Kidney (tissue), 14 donors: Measurements from ENCODE around the gene CRYAB. TPM values are rescaled to one million over a fixed set of nuclear protein-coding genes. Genes with fewer than 3 reads are reported as not detected.
A peak's percentile ranks its signal among the peaks of the same experiment; 100 is the strongest.

Experiments used
- DNase-seq, 5 donors: peaks; one replicate each; pipeline ENCODE4 v3.0.0-alpha.2; 2013 to 2020
- FAIRE-seq: peaks from 2 replicates; lab custom pipeline; 2012; peaks lifted over from hg19 to GRCh38; lab: Jason Lieb, UNC
- H3K27ac ChIP-seq, 2 donors: one replicate each; pipeline ENCODE4 v1.7.0; 2013; ENCODE audit warnings: low read depth in 2 of 2, low read length in 2 of 2, inconsistent platforms in 1 of 2
- H3K27me3 ChIP-seq: one replicate; pipeline ENCODE4 v1.7.1; 2013; ENCODE audit warnings: low read length, inconsistent platforms; ENCODE audit not compliant: control insufficient read depth, insufficient read depth
- H3K36me3 ChIP-seq, 3 donors: one replicate each; pipeline versions ENCODE4 v1.7.0 to v1.7.1; 2013; ENCODE audit warnings: low read length in 3 of 3, control low read depth in 1 of 3, inconsistent platforms in 1 of 3; ENCODE audit not compliant: insufficient read depth in 3 of 3, control insufficient read depth in 2 of 3
- H3K4me1 ChIP-seq, 3 donors: one replicate each; pipeline versions ENCODE4 v1.7.0 to v1.7.1; 2013; ENCODE audit warnings: low read length in 3 of 3, inconsistent platforms in 1 of 3, low read depth in 1 of 3; ENCODE audit not compliant: control insufficient read depth in 2 of 3, insufficient read depth in 2 of 3
- H3K4me3 ChIP-seq, 3 donors: one replicate each; pipeline versions ENCODE4 v1.7.0 to v1.8.1; 2013; ENCODE audit warnings: low read length in 3 of 3, control low read depth in 1 of 3, inconsistent platforms in 1 of 3
- H3K9ac ChIP-seq, 3 donors: one replicate each; pipeline versions ENCODE4 v1.7.0 to v1.7.1; 2013; ENCODE audit warnings: low read length in 3 of 3, control low read depth in 1 of 3, inconsistent platforms in 1 of 3
- H3K9me3 ChIP-seq, 3 donors: one replicate each; pipeline versions ENCODE4 v1.7.0 to v1.7.1; 2013; ENCODE audit warnings: low read length in 3 of 3, control low read depth in 1 of 3, inconsistent platforms in 1 of 3; ENCODE audit not compliant: control insufficient read depth in 2 of 3, insufficient read depth in 1 of 3
- intact Hi-C: fragments of 100-400 bp; cut with DNase I; formaldehyde crosslinking; loops from one replicate; pipeline ENCODE4 v1.11.1; 2022
- polyA plus RNA-seq: library from polyadenylated mRNA; stranded (reverse); fragments of 350-450 nt; fragmentation: Illumina TruSeq; extraction: RNeasy Lipid Tissue Mini Kit (QIAGEN cat#74804); gene quantifications from one replicate; pipeline ENCODE4 v1.2.3, GENCODE V29; 2014; ENCODE audit warnings: low read depth, low replicate concordance; ENCODE audit not compliant: insufficient read depth
- total RNA-seq: library from RNA; stranded (reverse); fragmentation: NEBNext Ultra II Directional; extraction: Animal tissue kit (Norgen Biotek cat#: 25700); gene quantifications from one replicate; pipeline ENCODE4 v1.2.1, GENCODE V29; 2021
- TF ChIP-seq, protein P1 (sequence below): IDR thresholded peaks from 3 replicates; pipeline ENCODE4 v1.5.1; 2012; ENCODE audit warnings: mild to moderate bottlenecking, moderate library complexity, borderline replicate concordance; ENCODE audit not compliant: insufficient read depth; ENCODE audit errors: extremely low read depth
- donor health status: control.
- donor health status: control.
- donor health status: control.
- donor health status: control.
- donor health status: control.
- donor health status: DM: yes; HTN: yes; CAD: no.
- donor health status: Normal renal cell carcinoma (clear cell type).

The CRYAB gene
- total and polyA plus RNA-seq, 2 donors from 2014 or later, result 1,312 to 1,857 TPM

DNA sequence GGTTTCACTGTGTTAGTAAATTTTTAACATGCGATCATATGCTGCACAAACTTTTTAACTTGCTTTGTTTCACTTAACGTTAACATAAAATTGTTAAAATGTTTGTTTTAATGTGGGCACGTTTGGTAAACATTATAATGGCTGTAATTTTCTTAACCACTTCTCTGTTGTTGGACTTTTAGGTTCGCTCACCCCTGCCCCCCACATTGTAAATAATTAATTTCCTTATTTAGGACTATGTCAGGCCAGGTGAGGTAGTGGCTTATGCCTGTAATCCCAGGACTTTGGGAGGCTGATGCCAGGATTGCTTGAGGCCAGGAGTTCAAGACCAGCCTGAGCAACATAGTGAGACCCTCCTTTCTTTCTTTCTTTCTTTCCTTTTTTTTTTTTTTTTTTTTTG lies 18.9 kb upstream of the CRYAB start:
- no peaks in the 10 kb centered on the region for H3K9me3 ChIP-seq
- H3K36me3 ChIP-seq, result peaks cover 0 to 3% (median 0%) of the 10 kb centered on the region in 3 donors
- H3K27me3 ChIP-seq, result no peaks in the 10 kb centered on the region
- no peak for FAIRE-seq
- H3K4me3 ChIP-seq, result no peak overlapping the region
- TF ChIP-seq, protein P1, sequence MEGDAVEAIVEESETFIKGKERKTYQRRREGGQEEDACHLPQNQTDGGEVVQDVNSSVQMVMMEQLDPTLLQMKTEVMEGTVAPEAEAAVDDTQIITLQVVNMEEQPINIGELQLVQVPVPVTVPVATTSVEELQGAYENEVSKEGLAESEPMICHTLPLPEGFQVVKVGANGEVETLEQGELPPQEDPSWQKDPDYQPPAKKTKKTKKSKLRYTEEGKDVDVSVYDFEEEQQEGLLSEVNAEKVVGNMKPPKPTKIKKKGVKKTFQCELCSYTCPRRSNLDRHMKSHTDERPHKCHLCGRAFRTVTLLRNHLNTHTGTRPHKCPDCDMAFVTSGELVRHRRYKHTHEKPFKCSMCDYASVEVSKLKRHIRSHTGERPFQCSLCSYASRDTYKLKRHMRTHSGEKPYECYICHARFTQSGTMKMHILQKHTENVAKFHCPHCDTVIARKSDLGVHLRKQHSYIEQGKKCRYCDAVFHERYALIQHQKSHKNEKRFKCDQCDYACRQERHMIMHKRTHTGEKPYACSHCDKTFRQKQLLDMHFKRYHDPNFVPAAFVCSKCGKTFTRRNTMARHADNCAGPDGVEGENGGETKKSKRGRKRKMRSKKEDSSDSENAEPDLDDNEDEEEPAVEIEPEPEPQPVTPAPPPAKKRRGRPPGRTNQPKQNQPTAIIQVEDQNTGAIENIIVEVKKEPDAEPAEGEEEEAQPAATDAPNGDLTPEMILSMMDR, result no peak
- intact Hi-C loops, result loop anchor here (10.0 kb wide), 1 partner anchor 54 kb away; no protein-coding TSS in a partner anchor
- no peak overlapping the region for H3K9ac ChIP-seq
- DNase-seq, result no peak
- no peak overlapping the region for H3K27ac ChIP-seq
- peaks cover 2 to 15% (median 13%) of the 10 kb centered on the region in 3 donors for H3K4me1 ChIP-seq

DNA sequence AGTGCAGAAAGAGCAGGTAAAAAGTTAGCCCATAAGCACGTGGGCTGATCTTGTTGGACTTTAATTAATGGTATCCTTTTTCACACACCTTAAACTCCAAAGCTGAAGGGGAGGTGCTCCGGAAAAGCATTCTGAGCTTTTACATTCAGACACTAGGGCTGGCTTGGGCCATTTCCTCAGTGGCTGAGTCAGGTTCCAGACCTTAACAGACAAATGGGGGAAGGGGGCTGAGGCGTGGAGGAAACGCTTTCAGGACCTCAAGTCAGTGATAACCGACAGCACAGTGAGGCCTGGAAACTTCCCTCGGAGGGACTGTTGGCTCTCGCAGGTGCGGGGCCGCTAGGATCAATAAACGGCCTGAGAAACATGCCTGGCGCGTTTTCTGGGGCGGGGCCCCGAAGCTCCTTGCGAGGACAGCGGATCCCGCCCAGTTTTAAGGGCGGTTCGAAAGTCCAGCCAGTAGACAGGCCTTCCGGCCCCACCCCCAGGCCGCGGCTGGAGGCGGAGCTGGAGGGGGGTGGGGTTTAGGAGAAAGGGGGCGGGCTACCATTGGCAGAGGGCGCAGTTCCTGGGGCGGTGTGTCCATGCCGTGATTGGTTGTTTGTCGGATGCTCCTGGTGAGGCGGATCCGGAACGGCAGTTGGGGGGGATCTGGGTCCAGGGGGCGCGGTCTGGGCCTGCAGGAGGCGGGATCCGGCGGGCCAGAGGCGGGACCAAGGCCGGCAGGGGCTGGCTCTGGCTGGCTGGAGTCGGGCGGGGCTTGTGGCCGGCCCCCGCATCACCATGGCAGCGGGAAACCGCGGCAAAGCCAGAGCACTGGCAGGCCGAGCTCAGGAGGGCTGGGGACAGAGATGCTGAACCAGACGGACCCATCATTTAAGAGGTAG lies 15.2 kb upstream of the CRYAB start:
- Histone ChIP-seq H3K27ac (peak overlapping the region; percentile 88 to 95), H3K27me3 (no peaks in the 10 kb centered on the region), H3K9me3 (no peaks in the 10 kb centered on the region), H3K4me1 (peaks cover 0 to 26% (median 17%) of the 10 kb centered on the region in 3 donors), H3K9ac (peak overlapping the region; percentile 58 to 83 (median 72)), H3K36me3 (peaks cover 0 to 3% (median 0%) of the 10 kb centered on the region in 3 donors), H3K4me3 (peak overlapping the region; percentile 64 to 79 (median 70))
- TF ChIP-seq, protein P1, result no peak
- intact Hi-C loops, result no loop called here
- FAIRE-seq, result peak; percentile 33
- peak; percentile 98 to 99 (median 99) for DNase-seq

DNA sequence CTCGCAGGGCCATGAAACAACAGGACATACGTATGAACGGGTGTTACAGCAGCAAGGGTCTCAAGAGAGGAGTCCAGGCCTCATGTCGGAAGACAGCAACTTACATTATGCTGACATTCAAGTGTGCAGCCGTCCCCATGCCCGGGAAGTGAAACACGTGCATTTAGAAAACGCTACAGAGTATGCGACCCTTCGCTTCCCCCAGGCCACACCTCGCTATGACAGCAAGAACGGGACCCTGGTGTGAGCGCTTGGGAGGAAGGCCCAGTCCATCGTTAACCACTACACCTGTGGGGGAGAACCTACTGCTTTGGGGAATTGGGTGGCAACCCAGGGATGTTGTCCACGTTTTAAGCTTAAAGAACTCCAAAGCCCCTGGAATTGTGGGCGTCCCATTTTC lies 14.4 kb upstream of the CRYAB start:
- intact Hi-C loops, result no loop called here
- Histone ChIP-seq H3K9ac (peak overlapping the region in 1 of 3 donors; percentile 83), H3K27ac (peak overlapping the region; percentile 88 to 95), H3K27me3 (no peaks in the 10 kb centered on the region), H3K4me3 (peak overlapping the region in 2 of 3 donors; percentile 37 to 70), H3K9me3 (no peaks in the 10 kb centered on the region), H3K4me1 (peaks cover 0 to 34% (median 17%) of the 10 kb centered on the region in 3 donors), H3K36me3 (peaks cover 0 to 3% (median 0%) of the 10 kb centered on the region in 3 donors)
- DNase-seq (peak in 1 of 5 donors; percentile 69), FAIRE-seq (no peak)
- TF ChIP-seq, protein P1, result no peak
